Panc1 (cell line): ENCODE results near the gene CDC5L. TPM values are rescaled to one million over a fixed set of nuclear protein-coding genes. Genes with fewer than 3 reads are reported as not detected.
"Not testable (repeated sequence)": the region's sequence is repeated elsewhere in the genome, so short reads cannot be mapped to it uniquely, and the experiment has no call there.

Experiments used
- ATAC-seq: fragments of 200-7000 bp; cut with Tn5 transposase; 2 replicates; pipeline ENCODE4 v1.9.1; 2020; ENCODE audit warnings: mild to moderate bottlenecking, moderate library complexity
- BruUV-seq: library from RNA; stranded (reverse); fragments of 400-500 nt; replicated peaks from 2 replicates; lab custom pipeline; 2021; lab: Mats Ljungman, UMichigan
- CTCF ChIA-PET: fragments of 300-600 bp; sonication (Branson Sonifier 250); formaldehyde crosslinking; loops from one replicate; lab custom pipeline; 2022; ENCODE audit warnings: antibody characterized with exemption; lab: Charles Lee
- POLR2A ChIA-PET: fragments of 300-600 bp; sonication (Branson Sonifier 250); formaldehyde crosslinking; loops from one replicate; lab custom pipeline; 2022; ENCODE audit warnings: antibody characterized with exemption; lab: Charles Lee
- DNase-seq: peaks from one replicate; pipeline ENCODE4 v3.0.0-alpha.2; 2010; ENCODE audit warnings: low read depth, low spot score
- H3K27ac ChIP-seq: 2 replicates; pipeline ENCODE4 v1.5.1; 2011; ENCODE audit warnings: mild to moderate bottlenecking, low read length, inconsistent platforms
- H3K27me3 ChIP-seq: fragments of 200-500 bp; sonication (Bioruptor generic); 2 replicates; pipeline ENCODE4 v1.6.0; 2014; ENCODE audit warnings: low read length, inconsistent platforms; ENCODE audit not compliant: control insufficient read depth, insufficient read depth
- H3K36me3 ChIP-seq: fragments of 200-500 bp; sonication (Bioruptor generic); 2 replicates; pipeline ENCODE4 v1.5.1; 2014; ENCODE audit warnings: inconsistent platforms, mild to moderate bottlenecking, low read length, moderate library complexity; ENCODE audit not compliant: control insufficient read depth, insufficient read depth
- H3K4me1 ChIP-seq: 2 replicates; pipeline ENCODE4 v1.5.1; 2011; ENCODE audit warnings: inconsistent platforms, mild to moderate bottlenecking, low read length, moderate library complexity; ENCODE audit not compliant: control insufficient read depth, insufficient read depth
- H3K4me3 ChIP-seq, 2 experiments: 2 replicates each; pipeline ENCODE4 v1.5.1; 2011 to 2012; ENCODE audit warnings: low read depth in 2 of 2, low read length in 2 of 2, mild to moderate bottlenecking in 2 of 2, inconsistent platforms in 1 of 2, moderate library complexity in 1 of 2
- H3K9me3 ChIP-seq: fragments of 200-500 bp; sonication (Bioruptor generic); 2 replicates; pipeline ENCODE4 v1.5.1; 2014; ENCODE audit warnings: low read depth, mild to moderate bottlenecking, inconsistent platforms, low read length, moderate library complexity; ENCODE audit not compliant: control insufficient read depth, insufficient read depth
- POLR2AphosphoS5 ChIP-seq: IDR thresholded peaks from 2 replicates; pipeline ENCODE4 v1.6.1; 2012; ENCODE audit warnings: mild to moderate bottlenecking, low read depth, low read length, moderate library complexity
- SIN3A ChIP-seq: IDR thresholded peaks from 2 replicates; pipeline ENCODE4 v1.6.1; 2012; ENCODE audit warnings: low read depth, mild to moderate bottlenecking, low read length, moderate library complexity, borderline replicate concordance; ENCODE audit not compliant: insufficient read depth
- TCF7L2 ChIP-seq: IDR thresholded peaks from 2 replicates; pipeline ENCODE4 v1.6.1; 2011; ENCODE audit warnings: mild to moderate bottlenecking, low read depth, low read length, inconsistent platforms
- in situ Hi-C: cut with HindIII; loops from 2 replicates; pipeline ENCODE4 v1.10.0; 2016; ENCODE audit warnings: low sequenced_read_pairs, low pct_unique_long_range_greater_than_20kb
- intact Hi-C: fragments of 100-400 bp; cut with micrococcal nuclease; formaldehyde crosslinking; loops from one replicate; pipeline ENCODE4 v1.10.0; 2022; ENCODE audit not compliant: unreplicated experiment
- total RNA-seq: library from RNA; stranded (reverse); gene quantifications from one replicate; pipeline ENCODE4 v1.2.1, GENCODE V29; 2021; ENCODE audit not compliant: unreplicated experiment
- TF ChIP-seq, protein P1 (sequence below), 2 experiments: IDR thresholded peaks; 2 replicates each; pipeline ENCODE4 v1.6.1; 2011 to 2012; ENCODE audit warnings: low read depth in 2 of 2, control low read depth in 1 of 2, low read length in 1 of 2, mild to moderate bottlenecking in 1 of 2, moderate library complexity in 1 of 2; ENCODE audit not compliant: insufficient read depth in 1 of 2
- TF ChIP-seq, protein P2 (sequence below): fragments of 450-650 bp; IDR thresholded peaks from 2 replicates; pipeline ENCODE4 v1.5.1; 2017; ENCODE audit warnings: mild to moderate bottlenecking

CDC5L gene
- total RNA-seq, 1 experiment from 2014 or later = 23.3 TPM

DNA sequence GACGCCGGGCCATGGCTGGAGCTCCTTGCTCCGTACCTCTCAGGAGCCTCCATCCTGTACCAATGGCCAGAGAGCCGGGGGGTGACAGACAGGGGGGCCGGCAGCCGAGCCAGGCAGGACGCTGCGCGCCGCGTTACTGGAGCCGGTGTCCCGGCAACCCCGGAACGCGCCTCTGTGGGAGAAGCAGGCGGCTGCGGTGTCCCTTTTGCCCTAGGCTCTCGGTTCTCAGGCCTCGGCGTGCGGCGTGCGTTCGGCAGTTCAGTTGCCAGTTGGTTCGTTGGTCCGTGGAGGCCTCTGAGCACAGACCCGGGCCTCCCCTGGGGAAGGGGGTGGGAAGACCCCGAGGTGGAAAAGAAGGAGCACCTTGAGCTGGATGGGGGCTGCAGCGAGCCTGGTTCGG, 45.0 kb upstream of the CDC5L start, which contains the start of gene SPATS1:
Gene SPATS1 (plus strand): TSS at position 162 of the 400 bp plus-strand sequence. CDS start 446 bp downstream, outside the sequence.
- no peaks in the 10 kb centered on the region for H3K36me3 ChIP-seq
- POLR2A ChIA-PET = no interaction called here
- no peak within 1 kb of the TSS for H3K4me3 ChIP-seq

DNA sequence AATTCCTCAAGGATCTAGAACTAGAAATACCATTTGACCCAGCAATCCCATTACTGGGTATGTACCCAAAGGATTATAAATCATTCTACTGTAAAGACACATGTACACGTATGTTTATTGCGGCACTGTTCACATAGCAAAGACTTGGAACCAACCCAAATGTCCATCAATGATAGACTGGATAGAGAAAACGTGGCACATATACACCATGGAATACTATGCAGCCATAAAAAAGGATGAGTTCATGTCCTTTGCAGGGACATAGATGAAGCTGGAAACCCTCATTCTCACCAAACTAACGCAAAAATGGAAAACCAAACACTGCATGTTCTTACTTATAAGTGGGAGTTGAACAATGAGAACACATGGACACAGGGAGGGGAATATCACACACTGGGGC, 40.7 kb upstream of the CDC5L start:
- in situ Hi-C loops = not testable (repeated sequence)

More for the DNA sequence above, 45.0 kb upstream of the CDC5L start, which contains the start of gene SPATS1:
- Histone ChIP-seq H3K9me3 (no peaks in the 10 kb centered on the region), H3K27me3 (peaks cover 3% of the 10 kb centered on the region; the same call in 1 of the 2 replicates), H3K4me1 (peaks cover 6% of the 10 kb centered on the region; the same call in 1 of the 2 replicates), H3K27ac (no peak within 1 kb of the TSS)
- CTCF ChIA-PET = no interaction called here
- intact Hi-C loops = no loop called here
- in situ Hi-C loops = no loop called here
- BruUV-seq = no TSS peak
- ATAC-seq (no peak), DNase-seq (no peak)
- TF ChIP-seq SIN3A = no peak
- TF ChIP-seq, protein P1, sequence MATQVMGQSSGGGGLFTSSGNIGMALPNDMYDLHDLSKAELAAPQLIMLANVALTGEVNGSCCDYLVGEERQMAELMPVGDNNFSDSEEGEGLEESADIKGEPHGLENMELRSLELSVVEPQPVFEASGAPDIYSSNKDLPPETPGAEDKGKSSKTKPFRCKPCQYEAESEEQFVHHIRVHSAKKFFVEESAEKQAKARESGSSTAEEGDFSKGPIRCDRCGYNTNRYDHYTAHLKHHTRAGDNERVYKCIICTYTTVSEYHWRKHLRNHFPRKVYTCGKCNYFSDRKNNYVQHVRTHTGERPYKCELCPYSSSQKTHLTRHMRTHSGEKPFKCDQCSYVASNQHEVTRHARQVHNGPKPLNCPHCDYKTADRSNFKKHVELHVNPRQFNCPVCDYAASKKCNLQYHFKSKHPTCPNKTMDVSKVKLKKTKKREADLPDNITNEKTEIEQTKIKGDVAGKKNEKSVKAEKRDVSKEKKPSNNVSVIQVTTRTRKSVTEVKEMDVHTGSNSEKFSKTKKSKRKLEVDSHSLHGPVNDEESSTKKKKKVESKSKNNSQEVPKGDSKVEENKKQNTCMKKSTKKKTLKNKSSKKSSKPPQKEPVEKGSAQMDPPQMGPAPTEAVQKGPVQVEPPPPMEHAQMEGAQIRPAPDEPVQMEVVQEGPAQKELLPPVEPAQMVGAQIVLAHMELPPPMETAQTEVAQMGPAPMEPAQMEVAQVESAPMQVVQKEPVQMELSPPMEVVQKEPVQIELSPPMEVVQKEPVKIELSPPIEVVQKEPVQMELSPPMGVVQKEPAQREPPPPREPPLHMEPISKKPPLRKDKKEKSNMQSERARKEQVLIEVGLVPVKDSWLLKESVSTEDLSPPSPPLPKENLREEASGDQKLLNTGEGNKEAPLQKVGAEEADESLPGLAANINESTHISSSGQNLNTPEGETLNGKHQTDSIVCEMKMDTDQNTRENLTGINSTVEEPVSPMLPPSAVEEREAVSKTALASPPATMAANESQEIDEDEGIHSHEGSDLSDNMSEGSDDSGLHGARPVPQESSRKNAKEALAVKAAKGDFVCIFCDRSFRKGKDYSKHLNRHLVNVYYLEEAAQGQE (IDR thresholded peaks at IDR 0.05; ENCODE audit: insufficient read depth in 1 of 2, low read depth in 2 of 2, low read length in 1 of 2) = no peak

DNA sequence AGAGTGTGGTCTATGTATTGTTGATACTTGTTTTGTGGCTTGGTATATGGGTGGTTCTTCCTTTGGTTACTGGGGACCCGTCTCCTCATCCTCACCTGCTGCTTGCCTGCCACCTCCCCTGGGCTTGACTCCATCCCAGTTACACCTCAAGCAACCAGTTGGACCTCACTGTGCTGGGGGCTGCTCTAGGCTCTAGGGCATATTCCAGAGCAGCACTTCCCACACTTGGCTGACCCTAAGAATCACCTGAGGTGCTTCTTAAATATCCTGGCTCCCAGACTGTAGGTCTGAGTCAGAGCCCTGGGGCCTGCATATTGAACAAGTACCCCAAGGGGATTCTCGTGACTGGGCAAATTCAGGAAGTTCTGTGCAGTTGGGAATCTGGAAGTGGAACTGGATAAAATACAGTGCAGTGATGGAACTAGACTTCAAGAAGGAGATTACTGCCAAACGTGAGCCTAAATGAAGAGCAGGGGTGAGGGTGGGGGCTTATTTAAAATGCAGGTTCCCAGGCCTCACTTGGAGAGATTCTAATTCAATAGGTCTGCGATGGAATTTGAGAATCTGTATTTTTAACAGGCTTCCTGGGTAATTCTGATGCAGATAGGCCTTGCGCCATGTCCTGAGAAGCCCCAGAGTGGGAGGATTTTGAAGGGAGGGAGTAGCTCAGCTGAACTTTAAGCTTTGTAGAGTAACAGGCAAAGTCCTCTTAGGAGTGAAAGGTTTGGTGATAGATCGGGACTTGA, 37.4 kb upstream of the CDC5L start:
- no peaks in the 10 kb centered on the region for H3K9me3 ChIP-seq
- in situ Hi-C loops = no loop called here
- DNase-seq (no peak), ATAC-seq (no peak)
- ChIA-PET POLR2A (no interaction called here), CTCF (no interaction called here)
- intact Hi-C loops = no loop called here
- BruUV-seq = no TSS peak
- no peaks in the 10 kb centered on the region for H3K27me3 ChIP-seq
- no peaks in the 10 kb centered on the region for H3K4me1 ChIP-seq
- no peak overlapping the region for H3K27ac ChIP-seq
- no peaks in the 10 kb centered on the region for H3K36me3 ChIP-seq
- H3K4me3 ChIP-seq = no peak overlapping the region
- no peak for TF ChIP-seq SIN3A
- TF ChIP-seq TCF7L2 = no peak
- TF ChIP-seq POLR2AphosphoS5 = no peak
- TF ChIP-seq, protein P2, sequence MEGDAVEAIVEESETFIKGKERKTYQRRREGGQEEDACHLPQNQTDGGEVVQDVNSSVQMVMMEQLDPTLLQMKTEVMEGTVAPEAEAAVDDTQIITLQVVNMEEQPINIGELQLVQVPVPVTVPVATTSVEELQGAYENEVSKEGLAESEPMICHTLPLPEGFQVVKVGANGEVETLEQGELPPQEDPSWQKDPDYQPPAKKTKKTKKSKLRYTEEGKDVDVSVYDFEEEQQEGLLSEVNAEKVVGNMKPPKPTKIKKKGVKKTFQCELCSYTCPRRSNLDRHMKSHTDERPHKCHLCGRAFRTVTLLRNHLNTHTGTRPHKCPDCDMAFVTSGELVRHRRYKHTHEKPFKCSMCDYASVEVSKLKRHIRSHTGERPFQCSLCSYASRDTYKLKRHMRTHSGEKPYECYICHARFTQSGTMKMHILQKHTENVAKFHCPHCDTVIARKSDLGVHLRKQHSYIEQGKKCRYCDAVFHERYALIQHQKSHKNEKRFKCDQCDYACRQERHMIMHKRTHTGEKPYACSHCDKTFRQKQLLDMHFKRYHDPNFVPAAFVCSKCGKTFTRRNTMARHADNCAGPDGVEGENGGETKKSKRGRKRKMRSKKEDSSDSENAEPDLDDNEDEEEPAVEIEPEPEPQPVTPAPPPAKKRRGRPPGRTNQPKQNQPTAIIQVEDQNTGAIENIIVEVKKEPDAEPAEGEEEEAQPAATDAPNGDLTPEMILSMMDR = no peak
- TF ChIP-seq, protein P1 (IDR thresholded peaks at IDR 0.05; ENCODE audit: insufficient read depth in 1 of 2, low read depth in 2 of 2, low read length in 1 of 2) = no peak

More for the DNA sequence above, 40.7 kb upstream of the CDC5L start:
- ATAC-seq, BruUV-seq, H3K9me3 ChIP-seq, H3K27ac ChIP-seq, H3K36me3 ChIP-seq, H3K4me1 ChIP-seq, CTCF ChIA-PET, H3K4me3 ChIP-seq, H3K27me3 ChIP-seq, POLR2A ChIA-PET, DNase-seq, intact Hi-C loops: not testable (repeated sequence)

DNA sequence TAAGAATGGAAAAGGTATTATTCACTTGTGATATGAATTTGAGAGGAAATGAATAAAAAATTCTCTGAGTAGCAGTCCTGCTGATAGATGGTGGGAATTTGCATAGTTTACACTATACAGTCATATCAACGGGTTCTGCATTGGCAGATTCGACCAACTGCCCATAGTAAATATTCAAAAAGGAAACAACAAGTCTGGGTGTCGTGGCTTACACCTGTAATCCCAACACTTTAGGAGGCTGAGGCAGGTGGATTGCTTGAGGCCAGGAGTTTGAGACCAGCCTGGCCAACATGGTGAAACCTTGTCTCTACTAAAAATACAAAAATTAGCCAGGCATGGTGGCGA, 36.9 kb upstream of the CDC5L start:
- H3K4me1 ChIP-seq, DNase-seq, BruUV-seq, H3K36me3 ChIP-seq, ATAC-seq, CTCF ChIA-PET, in situ Hi-C loops, H3K4me3 ChIP-seq, POLR2A ChIA-PET, H3K27ac ChIP-seq, H3K9me3 ChIP-seq, H3K27me3 ChIP-seq, intact Hi-C loops: not testable (repeated sequence)
